MCF 10A (cell line): ENCODE results near the gene ARHGEF3. TPM values are rescaled to one million over a fixed set of nuclear protein-coding genes. Genes with fewer than 3 reads are reported as not detected.

ENCODE experiments used
- BruUV-seq: library from RNA; stranded (reverse); fragments of 400-500 nt; replicated peaks from 2 replicates; lab custom pipeline; 2021; lab: Mats Ljungman, UMichigan
- CTCF ChIA-PET: fragments of 300-600 bp; sonication (Branson Sonifier 250); formaldehyde crosslinking; extraction: SDS; loops from one replicate; lab custom pipeline; 2021; ENCODE audit warnings: antibody characterized with exemption, inconsistent platforms; lab: Yijun Ruan, JAX
- POLR2A ChIA-PET: fragments of 300-600, 350-650 bp; sonication (Branson Sonifier 250); formaldehyde crosslinking; extraction: SDS; loops from one replicate; lab custom pipeline; 2020; ENCODE audit warnings: antibody characterized with exemption, inconsistent platforms; lab: Yijun Ruan, JAX
- DNase-seq: peaks from one replicate; pipeline ENCODE4 v3.0.0-alpha.2; 2018; ENCODE audit not compliant: unreplicated experiment
- H3K27ac Mint-ChIP-seq: one replicate; pipeline ENCODE4 v1.8.0; 2022; ENCODE audit warnings: mild to moderate bottlenecking, low read depth, mixed read lengths; ENCODE audit not compliant: unreplicated experiment
- H3K27me3 Mint-ChIP-seq: one replicate; pipeline ENCODE4 v1.8.0; 2022; ENCODE audit warnings: mixed read lengths; ENCODE audit not compliant: insufficient read depth, unreplicated experiment
- H3K36me3 Mint-ChIP-seq: one replicate; pipeline ENCODE4 v1.8.0; 2022; ENCODE audit warnings: mild to moderate bottlenecking, moderate library complexity, mixed read lengths; ENCODE audit not compliant: insufficient read depth, unreplicated experiment
- H3K4me1 Mint-ChIP-seq: one replicate; pipeline ENCODE4 v1.8.0; 2022; ENCODE audit warnings: mixed read lengths; ENCODE audit not compliant: insufficient read depth, unreplicated experiment
- H3K4me3 Mint-ChIP-seq: one replicate; pipeline ENCODE4 v1.8.0; 2022; ENCODE audit warnings: mild to moderate bottlenecking, moderate library complexity, mixed read lengths; ENCODE audit not compliant: unreplicated experiment
- H3K9me3 Mint-ChIP-seq: one replicate; pipeline ENCODE4 v1.8.0; 2022; ENCODE audit warnings: mixed read lengths; ENCODE audit not compliant: unreplicated experiment
- CTCF ChIP-seq: fragments of 200-600 bp; IDR thresholded peaks from one replicate; pipeline ENCODE4 v1.8.0; 2022; ENCODE audit warnings: antibody characterized with exemption, mild to moderate bottlenecking; ENCODE audit not compliant: unreplicated experiment
- intact Hi-C: fragments of 100-400 bp; cut with micrococcal nuclease; formaldehyde crosslinking; loops from 2 replicates; pipeline ENCODE4 v1.14.1; 2022
- total RNA-seq: library from RNA; stranded (reverse); gene quantifications from 2 replicates; pipeline ENCODE4 v1.2.3, GENCODE V29; 2022

ARHGEF3 gene
- total RNA-seq, 1 experiment from 2014 or later = 10.6 TPM

GRCh38 chr3:56839784-56840715 is 38.3 kb upstream of the ARHGEF3 start:
- no peaks in the 10 kb centered on the region for H3K9me3 Mint-ChIP-seq
- ChIA-PET POLR2A (interaction anchor here (0.9 to 3.2 kb wide), 2 partner anchors 12 to 16 kb away, joined by 3 to 12 read pairs; no protein-coding TSS in a partner anchor), CTCF (interaction anchor here (0.7 to 1.4 kb wide), 5 partner anchors 11 to 145 kb away, joined by 3 read pairs; no protein-coding TSS in a partner anchor)
- peak; percentile 55 for DNase-seq
- BruUV-seq = no TSS peak
- H3K36me3 Mint-ChIP-seq = no peaks in the 10 kb centered on the region
- H3K4me1 Mint-ChIP-seq = peaks cover 24% of the 10 kb centered on the region
- H3K27ac Mint-ChIP-seq = no peak overlapping the region
- TF ChIP-seq CTCF = no peak
- H3K27me3 Mint-ChIP-seq = no peaks in the 10 kb centered on the region
- intact Hi-C loops = no loop called here
- H3K4me3 Mint-ChIP-seq = no peak overlapping the region

DNA sequence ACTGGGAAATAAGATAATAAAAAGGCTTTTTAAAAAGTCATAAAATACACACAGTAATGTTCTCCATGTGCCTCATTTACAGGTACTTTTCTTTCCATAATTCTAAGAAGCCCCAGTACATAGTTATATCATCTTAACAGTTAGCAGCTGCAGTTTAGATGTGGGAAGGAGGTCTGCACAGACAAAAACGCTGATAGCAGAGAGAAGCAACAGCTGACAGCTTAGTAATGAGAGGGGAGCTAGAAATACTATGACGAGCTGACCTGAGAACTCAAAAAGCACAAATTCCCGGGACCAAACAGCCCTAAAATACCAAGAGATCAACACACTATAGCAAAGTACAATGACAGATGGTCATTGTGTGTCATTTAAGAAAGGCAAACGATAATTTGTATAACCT is 36.7 kb upstream of the ARHGEF3 start:
- POLR2A ChIA-PET = no interaction called here

GRCh38 chr3:56837196-56837955 is 35.6 kb upstream of the ARHGEF3 start:
- no peak overlapping the region for H3K4me3 Mint-ChIP-seq
- TF ChIP-seq CTCF = no peak
- no TSS peak for BruUV-seq
- ChIA-PET POLR2A (interaction anchor here (0.8 kb wide), 1 partner anchor 14 kb away, joined by 3 read pairs; no protein-coding TSS in a partner anchor), CTCF (interaction anchor here (0.8 kb wide), 1 partner anchor 173 kb away, joined by 3 read pairs; no protein-coding TSS in a partner anchor)
- H3K27me3 Mint-ChIP-seq = no peaks in the 10 kb centered on the region
- no peak for DNase-seq
- no peak overlapping the region for H3K27ac Mint-ChIP-seq
- H3K9me3 Mint-ChIP-seq = no peaks in the 10 kb centered on the region
- peaks cover 24% of the 10 kb centered on the region for H3K4me1 Mint-ChIP-seq
- no peaks in the 10 kb centered on the region for H3K36me3 Mint-ChIP-seq
- intact Hi-C loops = no loop called here

More for the DNA sequence above, 36.7 kb upstream of the ARHGEF3 start:
- Mint-ChIP-seq H3K27ac (no peak overlapping the region), H3K9me3 (no peaks in the 10 kb centered on the region), H3K27me3 (no peaks in the 10 kb centered on the region), H3K4me3 (no peak overlapping the region), H3K4me1 (peaks cover 24% of the 10 kb centered on the region), H3K36me3 (no peaks in the 10 kb centered on the region)
- TF ChIP-seq CTCF = no peak
- intact Hi-C loops = no loop called here
- no peak for DNase-seq
- no TSS peak for BruUV-seq
- CTCF ChIA-PET = no interaction called here
